Thyroid gland (tissue), 4 donors: ENCODE results near the gene GARNL3.

Source experiments
- POLR2A ChIP-seq, 2 donors: fragments of 450-650 bp; IDR thresholded peaks; one replicate each; pipeline ENCODE4 v1.6.1; 2017; ENCODE audit warnings: antibody characterized with exemption in 2 of 2, mild to moderate bottlenecking in 2 of 2, moderate library complexity in 1 of 2
- TF ChIP-seq, protein P1 (sequence below), 6 experiments: fragments of 200-600 bp in 3 of 6; fragments of 450-650 bp in 3 of 6; sonication (generic) in 3 of 6; IDR thresholded peaks; one replicate each; pipeline ENCODE4 v1.5.1; 2016 to 2019; ENCODE audit warnings: antibody characterized with exemption in 6 of 6, mild to moderate bottlenecking in 2 of 6, inconsistent platforms in 1 of 6, moderate library complexity in 1 of 6

- TF ChIP-seq, protein P1, sequence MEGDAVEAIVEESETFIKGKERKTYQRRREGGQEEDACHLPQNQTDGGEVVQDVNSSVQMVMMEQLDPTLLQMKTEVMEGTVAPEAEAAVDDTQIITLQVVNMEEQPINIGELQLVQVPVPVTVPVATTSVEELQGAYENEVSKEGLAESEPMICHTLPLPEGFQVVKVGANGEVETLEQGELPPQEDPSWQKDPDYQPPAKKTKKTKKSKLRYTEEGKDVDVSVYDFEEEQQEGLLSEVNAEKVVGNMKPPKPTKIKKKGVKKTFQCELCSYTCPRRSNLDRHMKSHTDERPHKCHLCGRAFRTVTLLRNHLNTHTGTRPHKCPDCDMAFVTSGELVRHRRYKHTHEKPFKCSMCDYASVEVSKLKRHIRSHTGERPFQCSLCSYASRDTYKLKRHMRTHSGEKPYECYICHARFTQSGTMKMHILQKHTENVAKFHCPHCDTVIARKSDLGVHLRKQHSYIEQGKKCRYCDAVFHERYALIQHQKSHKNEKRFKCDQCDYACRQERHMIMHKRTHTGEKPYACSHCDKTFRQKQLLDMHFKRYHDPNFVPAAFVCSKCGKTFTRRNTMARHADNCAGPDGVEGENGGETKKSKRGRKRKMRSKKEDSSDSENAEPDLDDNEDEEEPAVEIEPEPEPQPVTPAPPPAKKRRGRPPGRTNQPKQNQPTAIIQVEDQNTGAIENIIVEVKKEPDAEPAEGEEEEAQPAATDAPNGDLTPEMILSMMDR (IDR thresholded peaks at IDR 0.05): no peak
- no peak for TF ChIP-seq POLR2A (IDR thresholded peaks at IDR 0.05)
These were observed 156.5 kb downstream of the GARNL3 start for GRCh38 chr9:127421057-127421456.
